H1 (cell line): Measurements from ENCODE around the gene TOMM34. TPM values are rescaled to one million over a fixed set of nuclear protein-coding genes. Genes with fewer than 3 reads are reported as not detected.
A peak's percentile ranks its signal among the peaks of the same experiment; 100 is the strongest.

ENCODE experiments used
- CTCF ChIA-PET: fragments of 300-600 bp; sonication (Branson Sonifier 250); formaldehyde crosslinking; loops from one replicate; lab custom pipeline; 2021; ENCODE audit not compliant: partially characterized antibody; lab: Charles Lee
- POLR2A ChIA-PET: fragments of 300-600 bp; sonication (Branson Sonifier 250); formaldehyde crosslinking; loops from one replicate; lab custom pipeline; 2021; ENCODE audit warnings: inconsistent platforms; ENCODE audit not compliant: partially characterized antibody; lab: Charles Lee
- DNase-seq, 2 experiments: peaks; one replicate each; pipeline versions ENCODE4 v3.0.0 to v3.0.0-alpha.2; 2010 to 2022; ENCODE audit warnings: low spot score in 2 of 2, low read depth in 1 of 2, mixed read lengths in 1 of 2
- FAIRE-seq: peaks from 2 replicates; lab custom pipeline; 2011; peaks lifted over from hg19 to GRCh38; lab: Jason Lieb, UNC
- H2AFZ ChIP-seq: 2 replicates; pipeline ENCODE4 v1.8.1; 2012; ENCODE audit warnings: low read length, inconsistent platforms
- H2AK5ac ChIP-seq: 2 replicates; pipeline ENCODE4 v1.6.1; 2013; ENCODE audit warnings: low read depth, low read length
- H2BK120ac ChIP-seq: replicated peaks from 2 replicates; pipeline ENCODE3; 2013; ENCODE audit warnings: low read depth, low read length, inconsistent platforms
- H2BK12ac ChIP-seq: 2 replicates; pipeline ENCODE4 v1.6.1; 2013; ENCODE audit warnings: low read depth, low read length
- H2BK15ac ChIP-seq: 2 replicates; pipeline ENCODE4 v1.6.1; 2013; ENCODE audit warnings: low read length
- H2BK20ac ChIP-seq: 2 replicates; pipeline ENCODE4 v1.6.1; 2013; ENCODE audit warnings: low read length
- H2BK5ac ChIP-seq: 2 replicates; pipeline ENCODE4 v1.6.1; 2013; ENCODE audit warnings: low read depth, low read length
- H3K14ac ChIP-seq: 2 replicates; pipeline ENCODE4 v1.6.1; 2013; ENCODE audit warnings: inconsistent platforms; ENCODE audit not compliant: insufficient read length
- H3K18ac ChIP-seq: 2 replicates; pipeline ENCODE4 v1.6.1; 2013; ENCODE audit warnings: low read length; ENCODE audit errors: extremely low read depth
- H3K23ac ChIP-seq: 2 replicates; pipeline ENCODE4 v1.6.1; 2013; ENCODE audit warnings: inconsistent platforms; ENCODE audit not compliant: insufficient read length
- H3K23me2 ChIP-seq: 2 replicates; pipeline ENCODE4 v1.6.1; 2013; ENCODE audit warnings: low read depth, low read length
- H3K27ac ChIP-seq: 2 replicates; pipeline ENCODE4 v1.6.1; 2011; ENCODE audit warnings: low read depth, low read length, inconsistent platforms
- H3K27me3 ChIP-seq, 4 experiments: replicated peaks in 1 of 4; 1 replicate in 1 of 4; 2 replicates in 3 of 4; pipeline versions ENCODE4 v1.6.1 to v1.8.1; 2011 to 2013; ENCODE audit warnings: low read length in 3 of 4, mild to moderate bottlenecking in 3 of 4, inconsistent platforms in 2 of 4, mixed read lengths in 2 of 4, moderate library complexity in 1 of 4; ENCODE audit not compliant: control insufficient read depth in 3 of 4, insufficient read depth in 3 of 4; ENCODE audit errors: extremely low read depth in 1 of 4
- H3K36me3 ChIP-seq, 4 experiments: 2 replicates each; pipeline versions ENCODE4 v1.6.1 to v1.8.1; 2011 to 2013; ENCODE audit warnings: mild to moderate bottlenecking in 4 of 4, low read length in 3 of 4, moderate library complexity in 2 of 4, control low read depth in 1 of 4, inconsistent platforms in 1 of 4; ENCODE audit not compliant: insufficient read depth in 4 of 4, control insufficient read depth in 2 of 4
- H3K4ac ChIP-seq: replicated peaks from 2 replicates; pipeline ENCODE3; 2013; ENCODE audit warnings: low read length, low read depth, mixed read lengths, inconsistent platforms; ENCODE audit not compliant: insufficient read length
- H3K4me1 ChIP-seq, 4 experiments: replicated peaks in 1 of 4; 1 replicate in 1 of 4; 2 replicates in 3 of 4; pipeline versions ENCODE4 v1.6.1 to v1.8.1; 2011 to 2013; ENCODE audit warnings: low read length in 3 of 4, inconsistent platforms in 2 of 4, mixed read lengths in 1 of 4; ENCODE audit not compliant: insufficient read depth in 4 of 4, control insufficient read depth in 3 of 4
- H3K4me2 ChIP-seq, 2 experiments: 2 replicates each; pipeline versions ENCODE4 v1.6.1 to v1.8.1; 2011 to 2013; ENCODE audit warnings: low read depth in 2 of 2, low read length in 2 of 2, control low read depth in 1 of 2, inconsistent platforms in 1 of 2, mild to moderate bottlenecking in 1 of 2; ENCODE audit not compliant: insufficient read depth in 1 of 2
- H3K4me3 ChIP-seq, 4 experiments: fragments of 200-600, 300-600 bp in 1 of 4; sonication (generic), shearing (Covaris generic), sonication (Bioruptor Twin) in 1 of 4; 2 replicates each; pipeline versions ENCODE4 v1.5.1 to v1.8.1; 2011 to 2016; ENCODE audit warnings: low read length in 4 of 4, low read depth in 3 of 4, control low read depth in 2 of 4, inconsistent platforms in 2 of 4, mild to moderate bottlenecking in 2 of 4, mixed read lengths in 1 of 4, moderate library complexity in 1 of 4; ENCODE audit not compliant: insufficient read depth in 2 of 4; ENCODE audit errors: extremely low read depth in 1 of 4
- H3K56ac ChIP-seq: replicated peaks from 2 replicates; pipeline ENCODE3; 2013; ENCODE audit warnings: low read depth, mild to moderate bottlenecking, mixed read lengths, low read length, inconsistent platforms; ENCODE audit not compliant: insufficient read length
- H3K79me1 ChIP-seq: 2 replicates; pipeline ENCODE4 v1.6.1; 2013; ENCODE audit warnings: low read depth, low read length, control low read depth
- H3K79me2 ChIP-seq, 2 experiments: 2 replicates each; pipeline versions ENCODE4 v1.6.1 to v1.8.1; 2012 to 2013; ENCODE audit warnings: low read length in 2 of 2, mild to moderate bottlenecking in 2 of 2, inconsistent platforms in 1 of 2; ENCODE audit not compliant: insufficient read depth in 2 of 2, control insufficient read depth in 1 of 2
- H3K9ac ChIP-seq, 4 experiments: replicated peaks in 1 of 4; 1 replicate in 1 of 4; 2 replicates in 3 of 4; pipeline versions ENCODE4 v1.6.1 to v1.8.1; 2011 to 2013; ENCODE audit warnings: low read depth in 3 of 4, low read length in 3 of 4, control low read depth in 2 of 4, mild to moderate bottlenecking in 2 of 4, moderate library complexity in 2 of 4, inconsistent platforms in 1 of 4; ENCODE audit errors: extremely low read depth in 1 of 4
- H3K9me3 ChIP-seq, 2 experiments: 2 replicates each; pipeline versions ENCODE4 v1.6.1 to v1.8.1; 2012 to 2013; ENCODE audit warnings: mild to moderate bottlenecking in 2 of 2, moderate library complexity in 2 of 2, control low read depth in 1 of 2, inconsistent platforms in 1 of 2, low read depth in 1 of 2, low read length in 1 of 2, mixed read lengths in 1 of 2; ENCODE audit not compliant: insufficient read depth in 2 of 2
- H4K20me1 ChIP-seq, 2 experiments: replicated peaks in 1 of 2; 2 replicates each; pipeline versions ENCODE3 to v1.8.1; 2011 to 2013; ENCODE audit warnings: inconsistent platforms in 2 of 2, low read length in 2 of 2, mild to moderate bottlenecking in 1 of 2; ENCODE audit not compliant: insufficient read depth in 2 of 2, control insufficient read depth in 1 of 2
- H4K5ac ChIP-seq: 2 replicates; pipeline ENCODE4 v1.6.1; 2013; ENCODE audit warnings: low read length, low read depth, mixed read lengths, inconsistent platforms; ENCODE audit not compliant: insufficient read length
- H4K8ac ChIP-seq: 2 replicates; pipeline ENCODE4 v1.8.0; 2013; ENCODE audit warnings: mild to moderate bottlenecking, moderate library complexity, low read length, inconsistent platforms; ENCODE audit not compliant: insufficient read depth; ENCODE audit errors: extremely low read depth
- H4K91ac ChIP-seq: replicated peaks from 2 replicates; pipeline ENCODE3; 2013; ENCODE audit warnings: low read length, mixed read lengths, inconsistent platforms; ENCODE audit not compliant: insufficient read length
- NANOG ChIP-seq: IDR thresholded peaks from 2 replicates; pipeline ENCODE4 v1.6.1; 2011; ENCODE audit warnings: low read length, low read depth, mild to moderate bottlenecking, inconsistent platforms; ENCODE audit not compliant: insufficient read depth, poor library complexity, severe bottlenecking
- POLR2A ChIP-seq, 2 experiments: IDR thresholded peaks; 1 replicate in 1 of 2; 2 replicates in 1 of 2; pipeline ENCODE4 v1.6.1; 2011; ENCODE audit warnings: low read depth in 2 of 2, low read length in 2 of 2, mild to moderate bottlenecking in 2 of 2; ENCODE audit errors: control extremely low read depth in 1 of 2
- WGBS, 2 experiments: shearing (Covaris generic) in 1 of 2; methylation state at CpG; one replicate each; pipeline versions ENCODE4 v1.1.6 to v1.1.7; 2013 to 2015; ENCODE audit warnings: low lambda C conversion rate in 2 of 2, mixed read lengths in 2 of 2, inconsistent platforms in 1 of 2, low coverage in 1 of 2, missing lambda C conversion rate in 1 of 2; ENCODE audit not compliant: insufficient replicate concordance in 2 of 2, insufficient coverage in 1 of 2, insufficient read length in 1 of 2; ENCODE audit errors: extremely low coverage in 1 of 2, missing lambda C conversion rate in 1 of 2; 5-methylcytosine and 5-hydroxymethylcytosine counted together
- polyA plus RNA-seq, 7 experiments: library from polyadenylated mRNA; depleted of rRNA in 3 of 7; stranded (reverse) in 5 of 7; unstranded in 2 of 7; fragments of >200 nt in 5 of 7; fragments of 200-250 nt in 2 of 7; gene quantifications; 1 replicate in 5 of 7; 2 replicates in 1 of 7; 4 replicates in 1 of 7; pipeline versions ENCODE4 v1.2.1 to v1.2.3, GENCODE V29; 2011 to 2013; ENCODE audit warnings: missing spikeins in 2 of 7, mixed read lengths in 2 of 7
- total RNA-seq: library from RNA; stranded (reverse); fragmentation: NEBNext Ultra II Directional; extraction: Animal tissue kit (Norgen Biotek cat#: 25700); gene quantifications from 2 replicates; pipeline ENCODE4 v1.2.1, GENCODE V29; 2021

TOMM34 gene
- total and polyA plus RNA-seq, 2 of the 8 experiments (the other 6 are each of a cell fraction or from before 2014, with no cell fraction given) = 32.1 to 35.1 TPM

- ChIA-PET POLR2A (interaction anchor here (0.7 to 4.9 kb wide), 11 partner anchors 8 to 39 kb away, joined by 3 to 33 read pairs (median 5); partner anchors contain the start of gene TOMM34), CTCF (interaction anchor here (0.5 to 3.4 kb wide), 5 partner anchors 10 to 155 kb away, joined by 3 to 25 read pairs (median 8); no protein-coding TSS in a partner anchor)
- Histone ChIP-seq H3K23ac (no peak overlapping the region), H2BK20ac (no peak overlapping the region), H2AFZ (no peak overlapping the region), H3K9ac (no peak overlapping the region), H4K91ac (no peak overlapping the region), H3K4me1 (no peaks in the 10 kb centered on the region), H3K9me3 (no peaks in the 10 kb centered on the region), H3K4me2 (no peak overlapping the region), H3K4me3 (no peak overlapping the region), H4K8ac (no peak overlapping the region), H3K79me2 (no peaks in the 10 kb centered on the region), H3K14ac (no peak overlapping the region), H3K18ac (no peak overlapping the region), H4K5ac (no peak overlapping the region), H3K79me1 (peaks cover 2% of the 10 kb centered on the region; the same call in 1 of the 2 replicates), H3K27ac (no peak overlapping the region), H2AK5ac (no peak overlapping the region), H2BK12ac (no peak overlapping the region), H2BK120ac (no peak overlapping the region), H2BK15ac (no peak overlapping the region), H4K20me1 (peaks cover 7 to 8% of the 10 kb centered on the region in 2 experiments), H3K56ac (no peak overlapping the region), H3K36me3 (peaks cover 19 to 55% (median 45%) of the 10 kb centered on the region in 4 experiments), H3K23me2 (no peaks in the 10 kb centered on the region), H2BK5ac (no peak overlapping the region), H3K4ac (no peak overlapping the region), H3K27me3 (no peaks in the 10 kb centered on the region)
- FAIRE-seq (no peak), DNase-seq (no peak)
- TF ChIP-seq NANOG (no peak), POLR2A (IDR thresholded peaks at IDR 0.05; ENCODE audit: control extremely low read depth in 1 of 2, low read depth in 2 of 2, low read length in 2 of 2) (peak in 1 of 2 experiments; percentile 41; a peak in 1 of 3 replicates)
- 92% methylated on average over 7 of the region's 7 CpGs; no CpG with 5 or more reads in 1 of the 2 experiments for WGBS, 2 experiments
Measured at GRCh38 chr20:44941120-44941691, 19.0 kb downstream of the TOMM34 start.
